ENCODE measurements around the gene EEF1AKMT2.
A peak's percentile ranks its signal among the peaks of the same experiment; 100 is the strongest.
"Not testable (repeated sequence)": the region's sequence is repeated elsewhere in the genome, so short reads cannot be mapped to it uniquely, and the experiment has no call there.

EEF1AKMT2 gene

DNA sequence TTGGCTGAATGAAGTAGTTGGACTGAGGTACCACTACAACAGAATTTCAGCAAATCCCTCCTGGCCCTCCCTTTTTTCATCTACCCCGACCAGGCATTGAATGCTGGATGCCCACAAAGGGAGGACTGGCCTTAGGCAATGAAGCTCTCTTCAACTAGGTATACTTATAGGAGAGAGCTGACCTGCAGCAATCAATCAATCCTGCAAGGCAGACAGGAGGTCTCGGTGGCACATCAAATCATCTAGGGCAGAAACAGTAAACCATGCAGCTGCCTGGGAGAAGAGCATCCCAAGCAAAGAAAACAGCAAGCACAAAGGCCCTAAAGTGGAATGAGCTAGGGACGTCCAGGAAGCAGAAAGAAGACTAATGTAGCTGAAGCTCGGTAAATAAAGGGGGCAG is 7.5 kb upstream of the EEF1AKMT2 start:
- DNase-seq (ENCODE audit: extremely low spot score) = no peak
- ChIA-PET POLR2A (no interaction called here), CTCF (no interaction called here)
- TF ChIP-seq L3MBTL2 (conservative IDR thresholded peaks at IDR 0.05) = no peak
- TF ChIP-seq, protein P1, sequence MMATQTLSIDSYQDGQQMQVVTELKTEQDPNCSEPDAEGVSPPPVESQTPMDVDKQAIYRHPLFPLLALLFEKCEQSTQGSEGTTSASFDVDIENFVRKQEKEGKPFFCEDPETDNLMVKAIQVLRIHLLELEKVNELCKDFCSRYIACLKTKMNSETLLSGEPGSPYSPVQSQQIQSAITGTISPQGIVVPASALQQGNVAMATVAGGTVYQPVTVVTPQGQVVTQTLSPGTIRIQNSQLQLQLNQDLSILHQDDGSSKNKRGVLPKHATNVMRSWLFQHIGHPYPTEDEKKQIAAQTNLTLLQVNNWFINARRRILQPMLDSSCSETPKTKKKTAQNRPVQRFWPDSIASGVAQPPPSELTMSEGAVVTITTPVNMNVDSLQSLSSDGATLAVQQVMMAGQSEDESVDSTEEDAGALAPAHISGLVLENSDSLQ (IDR thresholded peaks at IDR 0.05) = peak; percentile 40; the same call in 1 of the 2 replicates
- TF ChIP-seq ZNF384 (IDR thresholded peaks at IDR 0.05) = no peak

DNA sequence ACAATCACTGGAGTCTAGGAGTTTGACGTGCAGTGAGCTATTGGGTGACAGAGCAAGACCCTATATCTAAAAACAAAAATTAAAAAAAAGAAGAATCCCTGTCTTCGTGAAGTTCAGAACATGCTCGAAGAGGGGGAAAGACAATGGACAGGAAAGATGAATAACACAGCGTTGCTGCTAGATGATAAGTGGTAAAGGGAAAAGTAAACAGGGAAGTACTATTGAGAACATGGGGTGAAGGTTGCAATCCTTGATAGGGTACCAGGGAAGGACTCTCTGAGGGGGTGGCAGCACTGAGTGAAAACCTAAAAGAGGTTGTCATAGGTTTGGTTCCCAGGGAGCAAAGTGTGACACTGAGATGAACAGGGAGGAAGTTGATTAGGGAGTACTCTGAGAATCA is 7.1 kb upstream of the EEF1AKMT2 start:
- TF ChIP-seq FOXK2 (IDR thresholded peaks at IDR 0.05) = no peak
- no peak for TF ChIP-seq ZNF384 (IDR thresholded peaks at IDR 0.05)
- no peak for TF ChIP-seq FOXA1 (IDR thresholded peaks at IDR 0.05)
- TF ChIP-seq NFRKB (IDR thresholded peaks at IDR 0.05) = no peak
- no peak for TF ChIP-seq SUZ12 (IDR thresholded peaks at IDR 0.05)
- no peak for TF ChIP-seq LEF1 (IDR thresholded peaks at IDR 0.05; ENCODE audit: borderline replicate concordance)
- no peak for TF ChIP-seq BHLHE40 (IDR thresholded peaks at IDR 0.05; ENCODE audit: borderline replicate concordance)
- TF ChIP-seq ARNT (IDR thresholded peaks at IDR 0.05) = no peak
- TF ChIP-seq SP1 (IDR thresholded peaks at IDR 0.05) = no peak
- no peak for TF ChIP-seq CTBP1 (IDR thresholded peaks at IDR 0.05; ENCODE audit: borderline replicate concordance)
- no peak for TF ChIP-seq TARDBP (IDR thresholded peaks at IDR 0.05)
- TF ChIP-seq HDGF (IDR thresholded peaks at IDR 0.05; ENCODE audit: borderline replicate concordance) = no peak
- TF ChIP-seq FOXM1 (IDR thresholded peaks at IDR 0.05; ENCODE audit: borderline replicate concordance) = no peak
- TF ChIP-seq ELF4 (IDR thresholded peaks at IDR 0.05) = no peak
- TF ChIP-seq L3MBTL2 (conservative IDR thresholded peaks at IDR 0.05) = no peak
- TF ChIP-seq, protein P1 (IDR thresholded peaks at IDR 0.05) = no peak
- ChIA-PET POLR2A (no interaction called here), CTCF (interaction anchor here (0.6 kb wide), 1 partner anchor 152 kb away, joined by 4 read pairs; no protein-coding TSS in a partner anchor)
- DNase-seq (ENCODE audit: extremely low spot score) = no peak

DNA sequence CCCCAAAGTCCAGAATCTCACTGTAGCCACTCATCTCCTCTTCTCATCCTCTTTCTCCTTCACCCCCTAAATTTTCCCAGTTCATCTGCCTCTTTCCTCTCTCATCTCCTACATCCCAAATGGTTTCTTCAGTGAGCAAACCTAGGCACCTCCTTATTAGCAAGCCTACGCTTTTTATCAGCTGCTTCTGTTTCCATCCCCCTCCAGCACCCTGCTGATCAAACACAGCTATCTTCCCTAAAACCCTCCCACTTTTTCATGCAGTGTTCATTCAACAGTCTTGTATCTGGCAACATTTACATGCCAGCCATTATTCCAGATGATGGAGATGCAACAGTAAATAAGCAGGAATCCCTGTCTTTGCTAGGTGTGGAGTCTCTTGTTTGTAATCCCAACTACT is 6.7 kb upstream of the EEF1AKMT2 start:
- ChIA-PET CTCF (interaction anchor here (0.6 kb wide), 1 partner anchor 153 kb away, joined by 4 read pairs; no protein-coding TSS in a partner anchor), POLR2A (no interaction called here)
- DNase-seq (ENCODE audit: extremely low spot score) = no peak
- no peak for TF ChIP-seq CTBP1 (IDR thresholded peaks at IDR 0.05; ENCODE audit: borderline replicate concordance)
- TF ChIP-seq BHLHE40 (IDR thresholded peaks at IDR 0.05; ENCODE audit: borderline replicate concordance) = no peak
- TF ChIP-seq SUZ12 (IDR thresholded peaks at IDR 0.05) = no peak
- TF ChIP-seq, protein P1 (IDR thresholded peaks at IDR 0.05) = no peak
- TF ChIP-seq NFRKB (IDR thresholded peaks at IDR 0.05) = no peak
- no peak for TF ChIP-seq HDGF (IDR thresholded peaks at IDR 0.05; ENCODE audit: borderline replicate concordance)
- TF ChIP-seq FOXM1 (IDR thresholded peaks at IDR 0.05; ENCODE audit: borderline replicate concordance) = no peak
- no peak for TF ChIP-seq L3MBTL2 (conservative IDR thresholded peaks at IDR 0.05)
- TF ChIP-seq FOXK2 (IDR thresholded peaks at IDR 0.05) = no peak
- TF ChIP-seq SP1 (IDR thresholded peaks at IDR 0.05) = no peak
- no peak for TF ChIP-seq LEF1 (IDR thresholded peaks at IDR 0.05; ENCODE audit: borderline replicate concordance)
- TF ChIP-seq ARNT (IDR thresholded peaks at IDR 0.05) = no peak
- no peak for TF ChIP-seq FOXA1 (IDR thresholded peaks at IDR 0.05)
- no peak for TF ChIP-seq TARDBP (IDR thresholded peaks at IDR 0.05)
- TF ChIP-seq ZNF384 (IDR thresholded peaks at IDR 0.05) = no peak

DNA sequence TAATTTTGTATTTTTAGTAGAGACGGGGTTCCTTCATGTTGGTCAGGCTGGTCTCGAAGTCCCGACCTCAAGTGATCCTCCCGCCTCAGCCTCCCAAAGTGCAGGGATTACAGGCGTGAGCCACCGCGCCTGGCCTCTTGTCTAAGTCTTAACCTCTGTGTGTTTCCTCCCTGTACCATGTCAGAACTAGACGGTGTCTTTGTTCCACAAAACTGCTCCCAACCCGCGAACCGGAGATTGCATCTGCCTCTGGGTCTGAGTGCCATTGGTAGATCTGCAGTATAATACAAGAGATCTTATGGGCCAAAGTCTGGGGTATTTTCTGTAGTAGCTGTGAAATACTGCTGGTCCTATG is 1.3 kb upstream of the EEF1AKMT2 start:
- DNase-seq (ENCODE audit: extremely low spot score) = no peak
- ChIA-PET CTCF (no interaction called here), POLR2A (interaction anchor here (1.4 kb wide), 1 partner anchor 9 kb away, joined by 3 read pairs; the partner anchor contains the start of gene ABRAXAS2)
- no peak for TF ChIP-seq BHLHE40 (IDR thresholded peaks at IDR 0.05; ENCODE audit: borderline replicate concordance)
- no peak for TF ChIP-seq SP1 (IDR thresholded peaks at IDR 0.05)
- no peak for TF ChIP-seq FOXM1 (IDR thresholded peaks at IDR 0.05; ENCODE audit: borderline replicate concordance)
- TF ChIP-seq ZNF384 (IDR thresholded peaks at IDR 0.05) = no peak
- TF ChIP-seq FOXA1 (IDR thresholded peaks at IDR 0.05) = no peak
- no peak for TF ChIP-seq SUZ12 (IDR thresholded peaks at IDR 0.05)
- TF ChIP-seq CTBP1 (IDR thresholded peaks at IDR 0.05; ENCODE audit: borderline replicate concordance) = no peak
- no peak for TF ChIP-seq NFRKB (IDR thresholded peaks at IDR 0.05)
- no peak for TF ChIP-seq LEF1 (IDR thresholded peaks at IDR 0.05; ENCODE audit: borderline replicate concordance)
- TF ChIP-seq HDGF (IDR thresholded peaks at IDR 0.05; ENCODE audit: borderline replicate concordance) = no peak
- TF ChIP-seq ARNT (IDR thresholded peaks at IDR 0.05) = no peak
- no peak for TF ChIP-seq L3MBTL2 (conservative IDR thresholded peaks at IDR 0.05)
- TF ChIP-seq TARDBP (IDR thresholded peaks at IDR 0.05) = no peak
- no peak for TF ChIP-seq ELF4 (IDR thresholded peaks at IDR 0.05)
- TF ChIP-seq, protein P1 (IDR thresholded peaks at IDR 0.05) = no peak
- no peak for TF ChIP-seq FOXK2 (IDR thresholded peaks at IDR 0.05)

DNA sequence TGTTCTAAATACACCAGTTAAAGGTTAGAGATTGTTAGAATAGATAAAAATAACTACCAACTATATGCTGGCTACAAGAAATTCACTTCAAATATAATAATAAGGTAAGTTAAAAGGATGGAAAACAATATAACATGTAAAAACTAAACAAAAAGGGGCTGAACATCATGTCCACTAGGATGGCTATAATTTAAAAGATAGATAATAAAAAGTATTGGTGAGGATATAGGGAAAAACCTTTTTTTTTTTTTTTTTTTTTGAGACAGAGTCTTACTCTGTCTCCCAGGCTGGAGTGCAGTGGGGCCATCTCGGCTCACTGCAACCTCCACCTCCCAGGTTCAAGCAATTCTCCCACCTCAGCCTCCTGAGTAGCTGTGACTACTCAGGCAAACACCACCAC is 8.8 kb downstream of the EEF1AKMT2 start:
- DNase-seq (ENCODE audit: extremely low spot score); CTCF ChIA-PET; POLR2A ChIA-PET: not testable (repeated sequence)

DNA sequence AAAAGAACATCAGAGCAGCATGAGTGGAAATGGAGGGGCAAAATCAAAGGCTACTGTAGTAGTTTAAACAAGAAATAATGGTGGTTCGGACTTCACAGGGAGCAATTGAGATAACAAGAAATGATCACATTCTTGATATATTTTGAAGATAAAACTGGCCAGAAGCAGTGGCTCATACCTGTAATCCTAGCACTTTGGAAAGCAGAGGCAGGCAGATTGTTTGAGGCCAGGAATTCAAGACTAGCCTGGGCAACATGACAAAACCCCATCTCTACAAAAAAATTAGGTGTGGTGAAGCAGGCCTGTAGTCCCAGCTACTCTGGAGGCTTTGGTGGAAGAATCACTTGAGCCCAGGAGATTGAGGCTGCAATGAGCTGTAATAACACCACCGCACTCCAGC is 22.9 kb downstream of the EEF1AKMT2 start:
- ChIA-PET CTCF (no interaction called here), POLR2A (interaction anchor here (0.6 kb wide), 1 partner anchor 9 kb away, joined by 3 read pairs; no protein-coding TSS in a partner anchor)
- no peak for DNase-seq (ENCODE audit: extremely low spot score)
- TF ChIP-seq FOXA1 (IDR thresholded peaks at IDR 0.05) (no peak), SP1 (IDR thresholded peaks at IDR 0.05) (no peak), LEF1 (IDR thresholded peaks at IDR 0.05; ENCODE audit: borderline replicate concordance) (no peak), ARNT (IDR thresholded peaks at IDR 0.05) (no peak)

Measured in HEK293T (cell line).